Measurements from ENCODE around the gene ERCC5.

Gene ERCC5

DNA sequence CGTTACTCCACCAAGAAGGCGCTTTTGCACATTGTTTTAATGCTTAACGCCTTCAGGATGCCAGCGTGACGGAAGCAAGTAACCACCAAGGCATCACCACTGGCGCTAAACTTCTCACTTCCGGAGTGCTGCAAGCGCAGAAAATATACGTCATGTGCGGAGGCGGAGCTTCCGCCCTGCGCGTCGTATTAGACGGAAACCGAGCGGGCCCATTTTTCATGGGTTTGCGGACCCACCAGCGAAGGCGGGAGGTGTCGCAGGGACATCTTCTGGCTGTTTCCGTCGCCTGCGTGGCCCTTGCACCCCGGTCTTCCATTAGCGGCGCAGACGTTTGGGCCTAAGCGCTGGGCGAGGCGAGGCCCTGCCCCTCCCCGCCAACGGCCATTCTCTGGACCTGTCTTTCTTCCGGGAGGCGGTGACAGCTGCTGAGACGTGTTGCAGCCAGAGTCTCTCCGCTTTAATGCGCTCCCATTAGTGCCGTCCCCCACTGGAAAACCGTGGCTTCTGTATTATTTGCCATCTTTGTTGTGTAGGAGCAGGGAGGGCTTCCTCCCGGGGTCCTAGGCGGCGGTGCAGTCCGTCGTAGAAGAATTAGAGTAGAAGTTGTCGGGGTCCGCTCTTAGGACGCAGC lies at the start of gene ERCC5:
Gene ERCC5, plus strand, starts transcription at position 403 of the 631 bp plus-strand sequence. CDS start 235 bp downstream, outside the sequence.
- DNase-seq, result peak; percentile 95

DNA sequence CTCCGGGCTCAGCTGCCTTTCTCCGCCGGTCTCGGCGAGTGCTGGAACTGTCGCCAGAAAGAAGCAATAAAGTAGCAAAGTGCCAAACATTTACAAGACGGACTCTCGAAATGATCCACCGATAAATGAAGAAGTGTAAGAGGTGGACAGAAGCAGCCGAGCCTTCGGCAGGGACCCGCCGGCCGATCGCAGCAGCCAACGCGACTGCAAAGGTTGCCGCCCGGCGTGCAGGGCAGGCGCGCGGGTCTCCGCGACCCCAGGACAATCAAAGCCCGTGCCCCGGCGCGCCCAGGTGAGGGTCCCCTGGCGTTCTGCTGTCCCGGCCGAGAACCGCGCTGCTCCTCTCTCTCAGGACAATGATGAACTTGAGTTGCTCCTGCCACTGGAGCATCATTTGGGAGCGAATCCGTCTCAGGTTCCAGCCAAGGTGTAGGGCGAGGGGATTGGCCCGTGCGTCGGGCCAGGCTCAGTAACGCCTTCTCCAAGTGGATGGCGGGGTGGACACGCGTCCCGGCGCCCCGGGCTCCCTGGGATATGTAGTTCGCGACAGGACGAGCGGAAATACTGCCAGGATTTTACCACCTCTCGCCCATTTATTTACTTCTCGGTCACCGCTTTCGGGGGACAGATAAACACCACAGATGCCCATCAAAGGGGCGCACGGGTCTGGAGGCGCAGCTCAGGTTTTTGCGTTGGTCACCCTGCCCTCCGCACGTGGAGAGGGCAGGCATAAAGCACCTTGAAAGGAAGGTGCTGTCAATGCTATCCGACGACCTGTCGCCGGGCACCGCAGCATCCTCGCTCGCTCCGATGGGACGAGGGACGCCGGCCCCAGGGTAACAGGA lies 47.0 kb upstream of the ERCC5 start, which contains the start of the genes BIVM and POGLUT2:
Gene BIVM, plus strand, starts transcription at position 539 of the 845 bp plus-strand sequence. CDS start 8,149 bp downstream, outside the sequence.
Gene POGLUT2, minus strand, starts transcription at position 396 of the 845 bp plus-strand sequence. Its CDS starts 306 bp downstream, at position 90.
- DNase-seq, result peak; percentile 66

DNA sequence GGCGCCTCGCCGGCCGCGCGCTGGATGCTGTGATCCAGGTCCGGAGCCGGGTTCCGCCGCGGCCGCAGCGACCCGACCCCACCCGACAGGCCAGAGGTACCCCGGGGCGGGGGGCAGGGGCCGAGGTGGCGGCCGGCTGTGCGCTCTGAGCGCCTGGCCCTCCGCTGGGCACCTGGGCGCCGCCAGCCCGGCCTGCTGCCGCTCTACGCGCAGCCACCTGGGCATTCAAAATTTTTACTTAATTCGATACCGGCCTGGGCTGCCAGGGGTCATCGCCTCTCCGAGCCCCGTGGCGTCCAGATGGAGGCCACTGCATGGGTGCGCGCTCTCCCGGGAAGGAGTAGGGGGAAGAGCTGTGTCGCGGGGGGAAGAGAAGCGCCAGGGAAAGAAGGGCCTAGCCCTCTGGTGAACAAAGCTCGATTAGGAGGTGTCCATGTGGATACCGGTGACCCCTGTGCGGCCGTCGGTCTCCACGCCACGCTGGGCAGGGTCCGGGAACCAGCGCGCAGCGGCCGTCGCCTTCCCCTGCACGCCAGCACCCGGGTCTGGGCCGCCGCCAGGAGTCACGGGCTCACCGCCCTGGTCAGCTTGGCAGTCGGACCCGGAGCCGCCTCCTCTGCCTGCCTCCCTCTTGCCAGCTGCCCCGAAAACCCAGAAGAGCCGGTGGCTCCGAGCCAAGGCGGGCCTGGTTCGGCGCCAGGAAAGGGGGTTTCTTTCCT lies 46.2 kb upstream of the ERCC5 start:
- peak; percentile 5 for DNase-seq

GRCh38 chr13:102800145-102801041 lies 45.4 kb upstream of the ERCC5 start:
- DNase-seq, result peak; percentile 84

DNA sequence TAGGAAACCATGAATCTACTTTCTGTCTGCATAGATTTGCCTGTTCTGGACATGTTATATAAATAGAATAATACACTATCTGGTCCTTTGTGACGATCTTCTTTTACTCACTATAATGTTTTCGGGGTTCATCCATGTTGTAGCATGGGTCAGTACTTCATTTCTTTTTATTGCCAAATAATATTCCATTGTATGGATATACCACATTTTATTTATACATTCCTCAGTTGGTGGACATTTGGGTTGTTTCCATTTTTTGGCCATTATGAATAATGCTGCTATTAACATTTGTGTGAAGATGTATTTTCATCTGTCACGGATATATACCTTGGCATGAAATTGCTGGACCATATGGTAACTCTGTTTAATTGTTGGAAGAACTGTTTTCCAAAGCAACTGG lies 40.2 kb upstream of the ERCC5 start:
- no peak for DNase-seq

DNA sequence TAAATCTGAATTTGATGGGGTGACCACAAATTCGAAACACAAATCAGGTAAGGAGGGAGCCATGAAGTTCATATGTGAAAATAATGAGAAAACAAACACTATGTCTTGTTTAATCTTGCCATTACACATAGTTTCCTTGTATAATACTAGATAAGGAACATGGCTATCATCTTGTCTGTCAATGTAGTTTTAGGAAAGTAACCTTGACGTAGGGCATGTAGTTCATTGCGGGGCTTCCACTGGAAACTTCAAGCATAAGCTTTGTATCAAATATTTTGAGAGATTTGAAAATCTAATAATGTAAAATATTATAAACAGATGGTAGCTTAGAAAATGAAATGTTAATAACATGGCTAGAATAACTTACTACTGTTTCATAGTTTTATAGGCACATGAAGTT lies 38.1 kb upstream of the ERCC5 start:
- DNase-seq, result no peak

- no peak for DNase-seq
Measured at GRCh38 chr13:102812611-102813287, 33.1 kb upstream of the ERCC5 start.

DNA sequence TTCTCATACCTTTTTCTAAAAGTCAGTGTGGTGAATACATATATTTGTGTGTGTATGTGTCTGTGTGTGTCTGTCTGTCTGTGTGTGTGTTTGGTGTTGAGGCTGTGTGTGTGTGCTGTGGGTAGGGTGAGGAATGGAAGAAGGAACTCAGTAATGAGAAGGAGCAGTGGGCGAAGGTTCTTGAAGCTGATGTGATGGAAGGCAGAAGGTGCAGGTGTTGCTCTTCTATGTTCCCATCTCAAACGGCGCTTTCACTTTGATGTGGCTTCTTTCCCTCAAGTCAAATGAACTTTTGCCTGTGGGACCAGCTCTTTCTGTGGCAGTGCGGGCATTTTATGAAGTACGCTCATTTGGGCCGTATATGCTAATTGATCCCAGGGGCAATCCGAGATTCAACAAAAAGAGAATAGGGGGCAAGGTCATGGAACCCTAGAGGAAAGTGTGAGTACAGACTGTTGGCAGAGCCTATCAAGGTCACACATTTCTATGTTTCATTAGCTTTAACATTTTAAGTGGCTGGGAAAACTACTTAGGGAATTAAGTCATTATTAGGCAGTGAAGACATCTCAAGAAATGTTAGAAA lies 31.7 kb upstream of the ERCC5 start:
- no peak for DNase-seq

DNA sequence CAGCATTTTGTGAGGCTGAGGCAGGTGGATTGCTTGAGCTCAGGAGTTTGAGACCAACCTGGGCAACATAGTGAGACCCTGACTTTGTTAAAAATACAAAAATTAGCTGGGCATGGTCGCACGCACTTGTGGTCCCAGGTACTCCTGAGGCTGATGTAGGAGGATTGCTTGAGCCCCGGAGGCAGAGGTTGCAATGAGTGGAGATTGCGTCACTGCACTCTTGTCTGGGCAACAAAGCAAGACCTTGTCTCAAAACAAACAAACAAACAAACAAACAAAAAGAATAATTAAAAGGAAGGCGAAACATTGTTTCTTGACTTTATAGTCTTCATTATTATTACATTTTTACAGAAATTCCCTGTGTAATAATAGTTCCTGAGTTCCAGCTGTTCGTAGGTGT lies 31.0 kb upstream of the ERCC5 start:
- DNase-seq, result no peak

- DNase-seq, result no peak
Measured at GRCh38 chr13:102815788-102816187, 30.0 kb upstream of the ERCC5 start.

DNA sequence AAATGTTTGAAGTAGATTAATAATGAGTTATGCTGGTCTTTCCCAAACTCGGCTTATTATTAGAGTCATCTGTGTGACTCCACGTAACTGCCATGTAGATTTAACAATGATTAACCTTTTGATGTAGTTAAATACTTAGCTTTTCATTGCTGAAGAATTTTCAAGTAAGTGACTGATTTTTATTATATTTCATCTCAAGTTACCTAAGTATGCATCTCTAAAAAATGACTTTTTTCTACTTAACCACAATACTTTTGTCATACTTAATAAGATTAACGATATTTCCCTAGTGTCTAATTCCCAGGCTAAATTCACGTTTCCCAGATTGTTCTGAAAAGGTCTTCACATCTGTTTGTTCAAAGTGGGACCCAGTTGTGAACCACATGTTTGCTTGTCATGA lies 29.1 kb upstream of the ERCC5 start:
- DNase-seq, result no peak

DNA sequence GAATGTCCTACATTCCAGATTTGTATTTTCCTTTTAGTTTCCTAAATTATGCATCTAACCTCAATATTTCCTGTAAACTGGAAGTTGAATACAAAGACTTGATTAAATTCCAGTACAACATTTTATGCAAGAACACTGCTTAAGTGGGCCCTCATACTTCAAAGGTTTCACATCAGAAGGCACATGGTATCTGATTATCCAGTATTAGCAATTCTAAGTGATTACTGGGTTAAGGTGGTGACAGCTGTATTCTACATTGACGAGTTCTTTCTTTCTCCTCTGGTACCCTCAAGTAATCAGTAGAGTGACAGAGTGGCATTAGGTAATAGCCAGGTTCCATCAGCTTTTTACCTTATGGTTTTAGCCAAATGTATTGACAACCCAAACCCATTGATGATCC lies 28.6 kb upstream of the ERCC5 start:
- no peak for DNase-seq

DNA sequence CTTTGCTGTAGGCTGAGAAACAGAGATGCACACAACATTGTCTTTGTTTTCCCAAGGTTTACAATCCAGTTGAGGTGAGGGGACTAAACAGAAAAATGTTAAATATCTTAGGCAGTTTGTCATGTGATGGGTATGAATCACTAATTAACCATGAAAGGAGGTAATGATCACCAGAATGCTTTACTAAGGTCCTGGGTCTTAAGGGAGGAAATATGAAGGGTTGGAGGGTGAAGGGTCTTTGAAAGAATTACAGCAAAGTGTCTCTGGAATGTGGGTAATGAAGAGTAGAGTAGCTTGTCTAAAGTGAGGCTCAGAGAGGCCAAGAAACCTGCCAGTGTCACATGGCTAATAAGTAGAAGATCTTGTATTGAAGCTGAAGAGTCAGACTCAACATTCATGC lies 27.9 kb upstream of the ERCC5 start:
- no peak for DNase-seq

GRCh38 chr13:102825400-102825799 lies 20.4 kb upstream of the ERCC5 start:
- DNase-seq, result no peak

DNA sequence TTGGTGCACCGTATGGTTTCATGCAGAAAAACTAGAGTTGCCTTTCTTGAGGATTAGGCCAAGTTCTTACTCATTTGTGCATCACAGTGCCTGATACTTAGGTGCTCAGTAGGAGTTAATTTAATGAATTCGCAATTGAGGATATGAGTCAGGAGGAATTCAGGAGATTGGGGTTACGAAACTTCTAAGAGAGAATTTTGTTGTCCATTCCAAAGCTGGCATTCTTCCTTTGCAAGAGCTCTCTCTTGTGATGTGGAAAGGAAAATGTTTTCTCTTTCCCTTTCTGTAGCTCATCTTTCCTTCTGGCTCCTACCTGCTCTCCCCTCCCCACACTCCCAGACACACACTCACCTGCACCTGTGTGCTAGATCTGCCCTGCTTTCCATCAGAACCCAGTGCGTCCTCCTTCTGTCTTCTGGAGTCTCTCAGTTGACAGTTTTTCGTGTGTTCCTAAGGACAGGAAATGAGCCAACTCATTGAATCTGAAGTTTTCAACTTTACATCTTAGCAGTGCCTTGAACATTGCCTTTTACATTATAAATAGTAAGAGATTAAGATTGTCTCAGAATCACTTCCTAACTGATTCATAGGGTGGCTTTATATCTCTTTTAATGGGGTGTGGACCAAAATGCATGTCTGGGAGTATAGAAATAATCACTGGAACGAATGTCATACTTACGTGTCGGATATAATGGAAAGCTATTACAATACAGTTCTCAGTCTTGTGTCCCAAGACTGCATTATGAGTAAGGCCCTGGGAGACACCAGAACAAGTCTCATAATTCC lies 19.7 kb upstream of the ERCC5 start:
- no peak for DNase-seq

DNA sequence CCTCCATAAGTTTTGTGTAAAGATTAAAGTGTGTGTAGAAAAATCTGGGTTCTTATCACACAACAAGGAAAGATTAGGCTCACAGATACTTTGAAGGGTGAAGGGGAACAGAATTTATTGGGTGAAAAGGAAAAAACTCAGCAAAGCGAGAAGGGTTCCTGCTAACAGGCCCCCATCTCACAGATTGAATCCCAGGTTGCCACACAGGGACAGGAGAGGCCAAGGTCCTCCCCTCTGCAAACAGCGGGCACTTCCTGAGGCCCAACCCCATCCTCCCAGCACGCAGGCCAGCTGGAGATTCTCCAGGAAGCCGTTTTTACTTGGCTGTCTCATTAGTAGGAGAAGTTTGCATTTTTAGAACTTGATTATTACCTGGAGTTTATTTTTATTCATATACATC lies 15.2 kb upstream of the ERCC5 start:
- no peak for DNase-seq

DNA sequence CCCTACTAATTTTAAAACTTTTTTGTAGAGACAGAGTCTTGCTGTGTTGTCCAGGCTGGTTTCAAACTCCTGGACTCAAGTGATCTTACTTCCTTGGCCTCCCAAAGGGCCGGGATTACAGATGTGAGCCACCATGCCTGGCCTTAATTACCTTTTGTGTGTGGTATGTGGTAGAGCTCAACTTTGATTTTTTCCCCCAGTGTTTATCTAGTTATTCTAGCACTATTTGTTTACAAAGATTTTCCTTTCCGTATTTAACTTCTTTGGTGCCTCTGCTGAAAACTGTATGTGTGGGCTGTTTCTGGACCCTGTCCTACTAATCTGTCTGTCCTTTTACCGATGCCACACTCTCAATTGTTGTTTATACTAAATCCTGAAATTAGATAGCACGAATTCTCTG lies 9.4 kb upstream of the ERCC5 start:
- DNase-seq, result no peak

- DNase-seq, result no peak
Measured at GRCh38 chr13:102838273-102838672, 7.6 kb upstream of the ERCC5 start.

- DNase-seq, result no peak
Measured at GRCh38 chr13:102838982-102839381, 6.8 kb upstream of the ERCC5 start.

- no peak for DNase-seq
Measured at GRCh38 chr13:102839462-102839861, 6.4 kb upstream of the ERCC5 start.

- DNase-seq, result no peak
Measured at GRCh38 chr13:102845289-102845629, 573 bp upstream of the ERCC5 start.
